Adipose tissue (tissue), 3 donors: Measurements from ENCODE around the gene NET1. TPM values are rescaled to one million over a fixed set of nuclear protein-coding genes. Genes with fewer than 3 reads are reported as not detected.

ENCODE experiments used
- H3K27ac ChIP-seq: one replicate; pipeline ENCODE4 v1.5.1; 2013; ENCODE audit warnings: low read depth, low read length
- WGBS, 3 donors: extraction: QIAGEN DNeasy Blood & Tissue Kit; methylation state at CpG; one replicate each; pipeline ENCODE4 v1.1.7; 2013; 5-methylcytosine and 5-hydroxymethylcytosine counted together
- polyA plus RNA-seq, 3 donors: library from polyadenylated mRNA; stranded (reverse); fragments of 200-250 nt; gene quantifications; one replicate each; pipeline ENCODE4 v1.2.3, GENCODE V29; 2013
- donor health status: healthy with polysubstance abuse.
- donor health status: Bipolar disorder and iron deficiency.
- donor health status: healthy.

The NET1 gene
- polyA plus RNA-seq, 3 donors, result 32.4 to 96.2 (median 38.6) TPM

DNA sequence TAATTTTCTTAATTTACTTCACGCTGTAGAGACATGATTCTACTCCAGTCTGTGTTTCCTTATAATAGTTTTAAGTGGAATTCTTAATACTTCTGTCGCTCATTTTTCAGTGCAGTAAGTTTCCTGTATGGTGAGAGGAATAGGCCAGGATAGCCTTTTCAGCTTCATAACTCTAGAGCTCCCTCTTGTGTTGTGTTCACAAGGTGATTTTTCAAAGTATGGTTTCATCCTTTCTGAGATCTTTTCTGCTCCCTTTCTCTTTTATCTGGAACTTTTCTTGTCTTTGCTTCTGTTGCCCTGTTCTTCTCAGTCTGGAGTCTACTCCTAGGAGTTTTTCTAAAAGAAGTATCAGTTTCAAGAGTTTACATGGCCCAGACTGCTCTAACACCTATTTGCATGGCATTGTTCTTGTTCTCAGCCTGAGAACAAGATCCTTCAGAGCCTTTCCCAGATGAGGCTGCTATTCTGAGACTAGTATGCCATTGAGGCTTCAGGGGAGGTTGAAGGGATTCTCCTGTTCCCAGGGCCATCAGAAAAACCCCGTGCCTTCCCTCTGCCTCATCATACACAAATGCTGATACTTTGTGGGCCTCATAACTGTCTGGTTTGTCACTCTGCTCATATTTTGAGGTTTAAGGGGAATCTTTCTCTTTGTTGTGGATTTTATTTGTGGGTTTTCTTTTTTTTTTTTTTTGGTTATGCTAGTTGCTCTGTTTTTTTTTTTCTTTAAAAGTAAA lies 21.8 kb downstream of the NET1 start:
- WGBS, 3 donors, result 50 to 61% (median 53%) methylated on average over 3 of the region's 3 CpGs
- no peak overlapping the region for H3K27ac ChIP-seq

DNA sequence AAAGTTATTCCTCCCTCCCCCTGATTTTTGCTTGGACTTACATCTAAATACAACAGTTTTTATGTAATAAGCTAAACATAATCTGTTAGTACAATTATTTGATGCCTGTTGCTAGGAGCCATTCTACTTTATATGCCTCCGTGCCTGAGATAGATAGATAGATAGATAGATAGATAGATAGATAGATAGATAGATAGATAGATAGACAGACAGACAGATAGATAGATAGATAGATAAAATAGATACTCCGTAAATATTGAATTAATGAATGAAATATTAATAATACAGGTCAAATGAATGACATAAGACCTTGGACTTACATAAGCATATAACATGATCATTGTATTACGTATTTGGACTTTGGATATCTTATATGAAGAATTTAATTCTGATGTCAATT lies 23.0 kb downstream of the NET1 start:
- WGBS, 3 donors, result 81 to 97% (median 96%) methylated on average over 3 of the region's 3 CpGs
- H3K27ac ChIP-seq, result no peak overlapping the region

DNA sequence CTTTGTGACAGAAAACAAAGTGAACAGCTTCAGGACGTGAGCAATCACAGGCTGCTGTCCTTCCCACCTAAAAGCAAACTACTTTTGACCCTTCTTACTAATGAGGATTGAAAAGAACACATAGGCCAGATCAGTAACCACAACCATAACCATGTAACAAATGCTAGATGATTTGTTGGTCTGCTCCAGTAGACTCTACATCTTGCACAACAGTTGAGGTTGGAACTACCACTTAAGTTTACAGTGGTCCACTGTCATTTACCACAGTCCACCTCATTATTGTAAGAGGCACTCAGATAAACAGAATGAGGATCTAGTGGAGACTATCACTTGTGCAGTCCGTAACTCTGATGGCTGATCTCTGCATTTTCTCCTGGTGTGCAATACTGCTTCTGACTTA lies 27.8 kb downstream of the NET1 start:
- no peak overlapping the region for H3K27ac ChIP-seq
- 92 to 96% (median 93%) methylated on average over 2 of the region's 2 CpGs for WGBS, 3 donors

DNA sequence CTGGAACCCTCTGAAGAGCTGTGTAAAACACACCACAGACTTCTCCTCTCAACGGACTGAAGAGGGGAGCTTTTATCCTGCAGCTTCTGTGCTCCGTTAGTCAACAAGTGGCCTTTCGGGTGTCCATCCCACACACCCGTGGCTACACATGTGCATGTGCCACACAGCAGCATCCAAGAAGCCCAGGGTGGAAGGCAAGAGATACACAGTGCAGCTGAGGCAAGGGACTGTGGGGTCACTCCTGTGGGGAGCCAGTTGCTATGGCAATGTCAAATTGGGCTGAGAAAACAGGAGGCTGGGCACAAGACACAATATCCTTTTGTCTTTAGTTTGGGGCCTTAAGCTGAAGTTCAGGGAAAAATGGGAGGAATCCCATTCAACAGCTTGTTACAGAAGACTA lies 28.7 kb downstream of the NET1 start:
- 86 to 92% (median 89%) methylated on average over 4 of the region's 4 CpGs for WGBS, 3 donors
- H3K27ac ChIP-seq, result no peak overlapping the region

DNA sequence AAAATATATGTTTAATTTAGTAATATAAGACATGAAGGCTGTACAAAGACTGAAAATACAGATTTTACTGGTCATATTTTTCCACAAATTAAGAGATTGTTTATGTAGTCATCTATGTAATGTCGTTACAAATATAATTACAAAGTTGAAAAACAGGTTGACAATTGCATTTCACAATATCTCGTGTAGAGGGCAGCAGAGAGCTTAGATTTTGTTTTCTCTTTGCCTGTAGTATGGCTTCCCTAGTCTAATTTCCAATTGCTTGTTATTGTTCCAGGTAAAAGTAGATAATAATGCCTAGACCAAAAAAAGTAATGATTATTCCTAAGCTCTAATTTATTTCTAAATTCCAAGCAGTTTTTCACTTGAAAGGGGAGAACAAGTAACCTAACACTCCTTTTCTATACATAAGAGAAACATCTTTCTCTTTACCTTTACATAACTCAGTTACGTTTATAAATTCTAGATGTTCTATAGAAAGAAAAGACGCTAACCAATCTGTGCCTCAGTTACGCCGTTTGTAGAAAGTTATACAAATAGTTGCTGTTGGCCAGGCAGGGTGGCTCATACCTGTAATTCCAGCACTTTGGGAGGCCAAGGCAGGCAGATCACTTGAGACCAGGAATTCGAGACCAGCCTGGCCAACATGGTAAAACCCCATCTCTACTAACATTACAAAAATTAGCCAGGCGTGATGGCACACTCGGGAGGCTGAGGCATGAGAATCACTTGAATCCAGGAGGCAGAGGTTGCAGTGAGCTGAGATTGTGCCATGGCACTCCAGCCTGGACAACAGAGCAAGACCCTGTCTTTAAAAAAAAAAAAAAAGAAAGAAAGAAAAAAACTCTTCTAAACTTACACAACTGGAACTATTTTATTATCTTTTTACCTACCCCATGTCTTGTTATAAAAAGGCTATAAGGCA lies 30.0 kb downstream of the NET1 start:
- H3K27ac ChIP-seq, result no peak overlapping the region
- 58 to 69% (median 66%) methylated on average over 9 of the region's 9 CpGs for WGBS, 3 donors

DNA sequence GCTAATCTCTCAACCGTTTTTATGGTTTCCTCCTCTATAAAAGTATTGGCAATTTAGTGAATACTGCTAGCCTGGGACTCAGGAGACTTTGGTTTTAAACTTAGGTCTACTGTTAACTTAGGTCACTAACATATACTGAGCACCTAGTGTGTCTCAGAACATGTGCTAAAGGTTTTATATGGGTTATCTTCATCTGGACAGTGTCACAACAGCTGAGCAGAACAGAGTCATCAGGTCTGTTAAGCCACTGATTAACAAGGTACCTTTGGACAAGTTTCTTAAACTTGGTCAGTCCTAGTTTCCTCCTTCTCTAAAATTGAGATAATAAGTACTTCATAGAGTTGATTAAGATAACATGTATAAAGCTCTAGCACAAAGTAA lies 30.6 kb downstream of the NET1 start:
- H3K27ac ChIP-seq, result no peak overlapping the region
- WGBS, 3 donors, result 85 to 90% (median 88%) methylated on average over 1 of the region's 1 CpG

DNA sequence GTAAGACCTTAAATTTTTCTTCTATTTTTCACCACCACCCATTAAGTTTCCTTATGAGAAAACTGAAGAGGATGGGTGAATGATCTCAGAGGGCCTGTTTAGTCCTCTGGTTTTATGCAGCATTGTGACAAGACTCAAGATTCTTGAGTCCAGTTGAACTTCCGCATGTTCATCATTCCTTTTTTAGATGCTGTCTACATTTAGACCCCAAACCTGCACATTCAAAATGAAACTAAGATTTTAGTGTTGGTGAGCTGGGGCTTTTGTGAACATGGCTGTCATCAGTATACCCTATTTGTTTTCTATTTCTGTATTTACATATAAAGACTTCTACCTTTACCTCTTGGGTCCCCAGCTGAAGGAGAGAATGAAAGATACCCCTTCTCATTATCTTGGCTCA lies 31.1 kb downstream of the NET1 start:
- 90 to 97% (median 96%) methylated on average over 1 of the region's 1 CpG for WGBS, 3 donors
- no peak overlapping the region for H3K27ac ChIP-seq

DNA sequence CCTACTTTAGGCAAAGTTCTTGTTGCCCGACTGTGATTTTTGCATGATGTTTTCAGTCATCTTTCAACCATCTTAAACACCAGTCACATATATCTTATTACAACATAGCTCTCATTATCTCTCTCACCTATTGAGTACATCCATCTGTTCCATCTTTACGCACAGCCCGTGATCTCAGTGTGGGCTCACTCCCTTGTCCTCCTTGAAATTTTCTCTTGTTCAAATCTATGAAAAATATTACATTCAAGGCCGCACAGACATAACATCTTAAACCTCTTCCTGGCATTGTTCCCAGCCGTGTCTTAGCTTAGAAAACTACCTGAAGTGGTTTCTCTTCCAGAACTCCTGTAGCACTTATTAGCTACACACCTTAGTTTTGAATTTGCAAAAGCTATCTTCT lies 32.6 kb downstream of the NET1 start:
- no peak overlapping the region for H3K27ac ChIP-seq
- WGBS, 3 donors, result 81 to 93% (median 92%) methylated on average over 5 of the region's 5 CpGs

DNA sequence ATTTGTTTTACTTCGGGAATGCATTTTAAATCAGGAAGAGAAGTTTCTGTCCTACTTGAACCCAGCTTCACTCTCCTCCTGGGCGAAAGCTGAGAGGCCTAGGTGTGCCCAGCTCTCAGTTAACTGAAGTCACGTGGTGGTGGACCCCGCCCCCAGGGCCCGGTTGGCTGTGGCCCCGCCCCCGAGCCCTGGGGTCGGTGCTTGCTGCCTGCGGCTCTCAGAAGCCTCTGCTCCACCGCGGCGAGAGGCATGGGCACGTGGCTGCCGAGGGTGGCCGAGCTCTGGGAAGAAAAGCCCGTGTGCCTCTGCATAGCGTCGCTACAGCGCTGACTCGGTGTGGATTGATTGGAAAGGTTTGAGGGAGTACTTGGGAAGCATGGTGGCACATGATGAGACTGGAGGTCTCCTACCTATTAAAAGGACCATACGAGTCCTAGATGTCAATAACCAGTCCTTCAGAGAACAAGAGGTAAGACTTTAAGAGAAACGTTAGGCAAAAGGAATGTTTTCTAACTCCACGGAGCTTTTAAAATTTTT lies 34.1 kb downstream of the NET1 start:
- no peak overlapping the region for H3K27ac ChIP-seq
- 2 to 6% (median 5%) methylated on average over 23 of the region's 23 CpGs for WGBS, 3 donors

DNA sequence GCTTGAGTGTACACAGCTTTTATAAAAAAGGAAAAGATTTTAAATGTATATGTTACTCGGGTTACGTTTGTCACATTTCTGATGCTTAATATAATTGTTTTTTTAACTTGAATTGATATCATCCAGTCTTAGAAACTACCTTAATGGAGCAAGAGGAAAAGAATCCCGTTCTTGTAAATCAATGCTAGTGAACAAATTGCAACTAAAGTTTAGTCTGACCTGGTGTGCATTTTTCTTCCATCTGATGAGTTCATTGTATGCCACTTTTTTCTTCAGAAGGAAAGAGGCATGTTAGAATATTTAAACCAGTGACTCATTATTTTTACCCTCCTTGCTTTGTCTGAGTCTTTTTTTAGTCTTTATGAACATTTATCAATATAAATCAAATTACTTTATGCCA lies 34.7 kb downstream of the NET1 start:
- 7 to 21% (median 20%) methylated on average over 3 of the region's 3 CpGs for WGBS, 3 donors
- H3K27ac ChIP-seq, result no peak overlapping the region

DNA sequence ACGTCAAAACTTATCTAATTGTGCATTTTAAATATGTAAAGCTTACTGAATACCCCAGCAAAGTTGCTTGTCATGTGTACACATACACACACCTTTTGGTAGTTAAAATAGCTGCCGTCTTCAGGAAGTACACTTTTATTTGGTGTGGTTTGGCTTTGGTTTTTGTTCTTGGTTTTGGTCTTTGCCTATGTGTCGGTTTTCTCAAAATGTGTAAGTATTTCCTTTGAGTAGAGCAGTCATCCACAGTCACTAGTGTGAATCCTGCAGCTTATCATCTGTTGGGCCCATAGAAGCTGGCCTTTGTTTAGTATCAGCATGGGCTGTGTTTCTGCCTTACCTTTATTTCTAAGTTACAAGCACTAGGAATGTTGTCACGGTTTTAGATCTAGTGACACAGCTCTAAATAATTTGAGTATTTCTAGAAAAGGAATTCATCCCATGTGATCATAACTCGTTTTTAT lies 35.3 kb downstream of the NET1 start:
- no peak overlapping the region for H3K27ac ChIP-seq
- 8 to 20% (median 16%) methylated on average over 5 of the region's 5 CpGs for WGBS, 3 donors

DNA sequence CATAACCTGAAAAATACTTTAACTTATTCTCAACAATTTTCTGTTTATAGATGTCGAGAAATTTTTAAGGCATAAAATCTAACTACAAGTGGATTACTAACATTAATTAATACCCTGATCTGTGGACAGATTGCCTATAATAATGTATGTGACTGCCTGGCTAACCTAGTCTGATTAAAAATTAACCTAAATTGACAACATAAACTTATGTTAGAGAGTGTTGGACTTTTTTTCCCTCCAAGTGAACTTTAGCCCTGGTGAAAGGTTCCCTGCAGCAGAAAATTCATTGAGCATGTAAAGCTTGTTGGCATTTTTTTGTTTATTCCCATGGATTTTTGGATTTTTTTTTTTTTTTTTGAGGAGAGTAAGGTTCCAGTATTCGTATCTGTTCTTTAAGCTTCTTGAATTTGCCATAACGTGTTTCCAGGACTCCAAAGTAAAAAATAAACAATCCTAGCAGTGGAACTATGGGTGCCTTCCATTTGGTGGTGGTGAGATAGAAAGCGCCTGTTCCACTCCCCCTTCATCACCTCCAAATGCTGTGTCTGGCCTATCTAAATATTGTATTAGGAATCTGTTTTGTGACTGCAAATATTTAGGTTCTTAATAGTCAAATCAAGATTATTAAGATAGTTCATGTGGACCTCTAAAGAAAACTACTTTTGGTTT lies 36.1 kb downstream of the NET1 start:
- H3K27ac ChIP-seq, result no peak overlapping the region
- 24 to 60% (median 50%) methylated on average over 4 of the region's 4 CpGs for WGBS, 3 donors

DNA sequence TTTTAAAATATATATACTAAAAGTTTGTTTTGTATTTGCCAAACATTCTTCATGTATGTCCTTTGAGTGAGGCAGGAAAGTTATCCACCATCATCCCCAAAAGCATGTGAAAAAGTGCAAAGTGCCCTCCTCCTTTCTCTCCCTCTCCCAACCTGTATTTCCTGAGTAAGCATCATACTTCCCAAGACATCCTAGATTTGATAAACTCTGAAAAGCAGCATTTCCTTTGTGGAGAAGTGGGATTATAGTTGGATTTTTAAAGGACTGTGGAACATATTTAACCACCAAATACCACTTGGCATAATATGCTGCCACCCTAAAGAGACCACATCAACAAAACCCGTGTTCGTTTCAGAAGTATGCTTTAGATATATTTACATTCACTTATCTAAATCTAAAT lies 36.9 kb downstream of the NET1 start:
- 15 to 52% (median 43%) methylated on average over 2 of the region's 2 CpGs for WGBS, 3 donors
- no peak overlapping the region for H3K27ac ChIP-seq

DNA sequence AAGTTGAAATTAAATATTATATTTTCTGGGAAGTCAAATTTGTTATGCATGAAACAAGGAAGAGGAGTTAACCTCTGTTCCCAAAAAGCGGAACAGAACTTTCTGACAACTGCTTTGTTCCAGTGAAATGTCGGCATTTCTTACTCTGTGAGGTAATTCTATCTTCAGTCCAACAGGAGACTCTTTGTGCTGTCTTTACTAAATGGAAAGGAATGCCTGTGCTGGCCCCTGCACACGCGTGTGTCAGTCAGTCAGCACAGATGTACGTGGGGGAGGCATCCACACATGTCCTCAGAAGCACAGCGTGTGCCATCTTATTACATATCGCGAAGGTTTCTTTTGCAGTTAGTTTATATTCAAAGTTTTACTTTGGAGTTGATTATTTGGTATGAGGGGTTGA lies 37.5 kb downstream of the NET1 start:
- no peak overlapping the region for H3K27ac ChIP-seq
- 27 to 42% (median 33%) methylated on average over 8 of the region's 8 CpGs for WGBS, 3 donors

DNA sequence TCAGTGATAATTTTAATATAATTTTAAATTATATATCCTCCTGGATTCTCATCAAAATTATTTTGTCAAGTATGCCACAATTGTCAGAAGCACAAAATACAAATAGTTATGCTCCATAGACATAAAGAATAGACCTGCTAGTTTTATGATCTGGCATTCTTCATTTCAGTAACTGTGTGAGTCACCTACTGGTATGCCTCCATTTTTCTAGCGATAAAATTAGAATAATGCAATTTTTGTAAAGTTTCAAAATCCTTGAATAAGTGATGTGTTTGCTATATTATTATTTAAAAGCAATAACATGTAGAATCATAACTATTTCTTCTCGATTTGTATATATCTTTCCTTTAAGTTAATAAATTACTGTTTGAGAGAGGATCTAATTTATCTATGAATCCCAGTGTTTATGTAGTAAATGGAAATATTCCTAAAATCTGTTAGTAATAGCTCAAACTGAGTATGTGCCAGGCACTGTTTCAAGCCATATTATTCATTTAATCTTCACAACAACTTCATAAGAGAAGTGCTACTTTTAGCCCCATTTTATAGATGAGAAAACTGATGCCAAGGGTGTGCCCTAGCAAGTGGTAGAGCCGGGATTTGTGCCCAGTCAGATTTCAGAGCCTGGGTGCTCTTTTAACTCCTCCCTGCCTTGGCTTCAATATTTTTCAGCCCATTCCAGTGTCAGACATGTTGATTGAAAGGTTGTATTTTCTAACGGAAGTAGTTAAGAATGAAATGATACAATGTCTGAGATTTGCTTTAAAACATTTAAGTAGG lies 38.4 kb downstream of the NET1 start:
- 57 to 79% (median 76%) methylated on average over 4 of the region's 4 CpGs for WGBS, 3 donors
- H3K27ac ChIP-seq, result no peak overlapping the region

DNA sequence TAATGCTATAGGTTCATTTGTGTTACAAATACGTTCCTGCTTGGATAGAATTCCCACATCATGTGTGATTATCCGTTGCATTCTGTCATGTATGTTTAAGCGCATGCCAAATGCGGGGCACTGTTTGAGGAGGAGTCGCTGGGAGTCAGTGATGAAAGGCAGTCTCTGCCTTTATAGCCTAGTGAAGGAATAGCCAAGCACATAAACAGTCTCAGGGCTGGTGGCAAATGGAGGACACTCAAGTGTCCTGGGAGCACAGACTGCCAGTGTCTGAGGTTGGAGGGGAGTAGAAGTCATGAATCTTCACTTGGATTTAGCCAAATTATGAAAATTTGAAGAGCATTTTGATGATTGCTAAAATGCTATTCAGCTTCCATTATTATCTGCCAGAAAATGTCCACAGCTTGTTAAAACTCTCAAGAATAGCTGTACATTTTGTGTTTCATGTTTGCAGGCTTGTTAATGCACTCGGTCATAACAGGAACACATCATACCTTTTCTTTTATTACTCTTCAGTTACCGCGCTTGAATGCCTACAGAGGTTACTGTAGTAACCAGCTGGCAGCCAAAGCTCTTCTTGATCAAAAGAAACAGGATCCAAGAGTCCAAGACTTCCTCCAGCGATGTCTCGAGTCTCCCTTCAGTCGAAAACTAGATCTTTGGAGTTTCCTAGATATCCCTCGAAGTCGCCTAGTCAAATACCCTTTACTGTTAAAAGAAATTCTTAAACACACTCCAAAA lies 41.6 kb downstream of the NET1 start:
- no peak overlapping the region for H3K27ac ChIP-seq
- 90 to 92% (median 90%) methylated on average over 13 of the region's 13 CpGs for WGBS, 3 donors

DNA sequence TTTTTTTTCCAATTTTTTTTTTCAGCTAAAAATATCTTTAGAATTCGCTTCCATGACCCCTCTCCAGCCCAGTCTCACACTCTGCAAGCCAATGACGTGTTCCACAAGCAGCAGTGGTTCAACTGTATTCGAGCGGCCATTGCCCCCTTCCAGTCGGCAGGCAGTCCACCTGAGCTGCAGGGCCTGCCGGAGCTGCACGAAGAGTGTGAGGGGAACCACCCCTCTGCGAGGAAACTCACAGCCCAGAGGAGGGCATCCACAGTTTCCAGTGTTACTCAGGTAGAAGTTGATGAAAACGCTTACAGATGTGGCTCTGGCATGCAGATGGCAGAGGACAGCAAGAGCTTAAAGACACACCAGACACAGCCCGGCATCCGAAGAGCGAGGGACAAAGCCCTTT lies 44.2 kb downstream of the NET1 start:
- 93 to 94% (median 93%) methylated on average over 12 of the region's 12 CpGs for WGBS, 3 donors
- H3K27ac ChIP-seq, result no peak overlapping the region
